Stimulated activated CD4-positive, alpha-beta T cell treated with anti-CD3 and anti-CD28 coated beads, Interleukin-15, amount 100 ng/mL, for 1 hour (primary cell): ENCODE measurements around the gene STRN.
"Not testable (repeated sequence)": the region's sequence is repeated elsewhere in the genome, so short reads cannot be mapped to it uniquely, and the experiment has no call there.

Experiments
- DNase-seq, 2 donors: peaks; one replicate each; pipeline ENCODE4 v3.0.0-alpha.2; 2020; ENCODE audit warnings: low read depth in 1 of 2, low spot score in 1 of 2

Gene STRN

DNA sequence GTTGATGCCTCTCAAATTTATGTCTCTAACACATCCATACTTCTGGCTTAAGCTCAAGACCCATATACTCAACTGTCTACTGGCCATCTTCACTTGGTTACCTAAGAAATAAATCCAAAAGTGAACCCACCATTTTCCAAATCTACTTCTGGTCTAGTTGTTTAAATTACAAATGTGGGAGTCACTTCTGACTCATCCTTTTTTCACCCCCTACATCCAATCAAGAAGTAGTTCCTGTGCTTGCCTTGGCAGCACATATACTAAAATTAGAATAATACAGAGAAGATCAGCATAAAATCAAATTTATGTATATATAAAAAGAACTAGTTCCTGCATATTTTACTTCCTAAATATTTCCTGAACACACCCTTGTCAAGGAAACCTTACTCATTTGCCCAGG is 53.6 kb downstream of the STRN start:
- DNase-seq: no peak

DNA sequence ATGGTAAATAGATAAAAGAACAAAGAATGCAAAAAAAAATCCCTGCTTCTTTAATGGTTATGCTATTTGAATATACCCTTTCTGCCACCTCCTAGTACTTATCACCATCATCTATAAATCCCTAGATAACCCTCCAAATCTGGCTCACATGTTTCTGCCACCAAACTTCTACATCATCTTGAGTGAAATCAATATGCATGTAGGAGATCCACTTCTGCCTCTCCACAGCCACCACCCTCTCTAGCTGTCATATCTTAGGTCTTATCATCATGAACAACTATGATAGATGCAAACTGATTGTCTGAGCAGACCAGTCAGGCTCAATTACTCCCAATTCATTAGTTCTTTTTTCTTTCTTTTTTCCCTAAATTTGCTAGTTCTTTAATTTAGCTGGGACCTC is 55.3 kb downstream of the STRN start:
- no peak for DNase-seq

DNA sequence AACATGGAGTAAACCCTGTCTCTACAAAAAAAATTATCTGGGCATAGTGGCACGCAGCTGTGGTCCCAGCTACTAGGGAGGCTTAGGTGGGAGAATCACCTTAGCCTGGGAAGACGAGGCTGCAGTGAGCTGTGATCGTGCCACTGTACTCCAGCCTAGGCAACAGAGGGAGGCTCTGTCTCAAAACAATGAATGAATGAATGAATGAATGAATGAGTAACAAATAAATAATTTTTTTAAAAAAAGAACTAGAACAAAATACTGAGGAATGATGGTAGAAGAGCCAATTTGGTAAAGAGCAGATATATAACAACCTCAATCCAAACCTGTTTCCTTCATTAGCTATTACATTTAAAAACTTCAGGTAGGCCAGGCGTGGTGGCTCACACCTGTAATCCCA is 60.1 kb downstream of the STRN start:
- DNase-seq: no peak

DNA sequence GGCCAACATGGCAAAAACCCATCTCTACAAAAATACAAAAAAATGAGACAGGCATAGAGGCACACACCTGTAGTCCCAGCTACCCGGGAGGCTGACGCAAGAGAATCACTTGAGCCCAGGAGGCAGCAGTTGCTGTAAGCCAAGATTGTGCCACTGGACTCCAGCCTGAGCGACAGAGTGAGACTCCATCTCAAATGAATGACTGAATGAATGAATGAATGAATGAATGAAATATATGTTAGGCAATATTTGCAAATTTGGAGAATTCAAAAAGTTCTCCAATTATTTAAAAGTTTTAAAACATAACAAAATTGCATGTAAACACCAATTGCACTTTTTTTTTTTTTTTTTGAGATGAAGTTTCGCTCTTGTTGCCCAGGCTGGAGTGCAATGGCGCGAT is 61.7 kb downstream of the STRN start:
- no peak for DNase-seq

DNA sequence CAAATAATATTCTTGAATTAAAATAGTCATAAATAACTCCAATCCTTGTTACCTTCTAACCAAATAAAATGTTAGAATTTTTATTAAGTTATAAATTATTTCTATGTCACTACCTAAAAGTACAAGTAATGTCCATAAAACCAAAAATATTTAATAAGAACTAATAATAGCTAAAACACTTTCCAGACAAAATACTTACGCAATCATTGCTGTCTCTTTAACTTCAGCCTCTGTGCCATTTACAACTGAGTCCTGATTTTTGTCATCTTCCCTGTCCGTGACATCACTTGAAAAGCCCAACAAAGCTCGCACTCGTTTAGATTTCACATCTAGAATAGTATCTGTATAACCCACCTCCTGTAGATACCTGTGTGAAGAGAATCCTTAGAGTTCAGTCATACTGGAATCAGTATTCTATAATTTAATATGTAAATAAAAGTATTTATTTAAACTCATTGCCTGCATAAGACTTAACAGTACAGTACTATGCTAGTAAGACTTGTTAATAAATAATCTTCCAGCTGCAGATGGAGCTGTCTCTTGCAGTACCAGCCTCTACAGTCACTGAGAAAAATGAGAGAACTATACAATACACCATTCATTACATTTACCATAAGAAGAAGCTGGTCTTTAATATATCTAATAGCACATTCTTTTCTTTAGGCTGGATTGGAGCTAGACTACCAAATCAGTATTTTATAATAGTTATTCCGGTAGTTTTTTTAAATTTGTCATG is 63.8 kb downstream of the STRN start:
- no peak for DNase-seq

DNA sequence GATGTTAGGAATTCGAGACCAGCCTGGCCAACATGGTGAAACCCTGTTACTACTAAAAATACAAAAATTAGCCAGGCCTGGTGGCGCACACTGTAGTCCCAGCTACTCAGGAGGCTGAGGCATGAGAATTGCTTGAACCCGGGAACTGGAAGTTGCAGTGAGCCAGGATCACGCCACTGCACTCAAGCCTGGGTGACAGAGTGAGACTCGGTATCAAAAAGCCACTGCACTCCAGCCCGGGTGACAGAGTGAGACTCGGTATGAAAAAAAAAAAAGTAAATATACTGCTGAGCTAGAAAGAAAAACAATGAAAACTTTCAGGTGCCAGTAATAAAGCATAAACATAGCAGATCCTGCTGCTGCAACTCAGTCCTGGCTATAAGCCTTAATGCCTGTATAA is 73.5 kb downstream of the STRN start:
- no peak for DNase-seq

DNA sequence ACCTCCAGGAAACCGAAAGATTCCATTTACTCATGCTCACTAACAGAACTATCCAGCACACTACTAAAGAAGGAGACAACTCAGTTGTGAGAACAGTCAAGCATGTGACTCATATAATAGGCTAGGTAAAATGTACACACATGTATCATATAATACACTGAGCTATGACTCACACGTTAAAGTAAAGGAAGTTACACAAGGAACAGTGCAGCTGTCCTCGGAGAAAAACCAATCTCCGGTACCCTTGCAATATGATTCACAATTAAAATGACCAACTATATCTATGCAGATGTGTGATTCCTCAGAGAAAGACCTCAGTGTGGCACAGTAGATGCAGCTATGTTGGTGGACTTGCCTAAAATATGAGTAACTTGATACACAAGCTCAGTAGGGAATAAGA is 76.5 kb downstream of the STRN start:
- DNase-seq: no peak

DNA sequence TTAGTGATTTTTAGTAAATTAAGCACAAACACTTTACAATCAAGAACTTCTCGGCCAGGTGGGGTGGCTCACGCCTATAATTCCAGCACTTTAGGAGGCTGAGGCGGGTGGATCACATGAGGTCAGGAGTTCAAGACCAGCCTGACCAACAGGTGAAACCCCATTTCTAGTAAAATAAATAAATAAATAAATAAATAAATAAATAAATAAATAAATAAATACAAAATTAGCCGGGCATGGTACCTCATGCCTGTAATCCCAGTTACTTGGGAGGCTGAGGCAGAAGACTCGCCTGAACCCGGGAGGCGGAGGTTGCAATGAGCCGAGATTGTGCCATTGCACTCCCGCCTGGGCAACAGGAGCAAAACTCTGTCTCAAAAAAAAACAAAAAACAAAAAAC is 79.2 kb downstream of the STRN start:
- DNase-seq: not testable (repeated sequence)

DNA sequence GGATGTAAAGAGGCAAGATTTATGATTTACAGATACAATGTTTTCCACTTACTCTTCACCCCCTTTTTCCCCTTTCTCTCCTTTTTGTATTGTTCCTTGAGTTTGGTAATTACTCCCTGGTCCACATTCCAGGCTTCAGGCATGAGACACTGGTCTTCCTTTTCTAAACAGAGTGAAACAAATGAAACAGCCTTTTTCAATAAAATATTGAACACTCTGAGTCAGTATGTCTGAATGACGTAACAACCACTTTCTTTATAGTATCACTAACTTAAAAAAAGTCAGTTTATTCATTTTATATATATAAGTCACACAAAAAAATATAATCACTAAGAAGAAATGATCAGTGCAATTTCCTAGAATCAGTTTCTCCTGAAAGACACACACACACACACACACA is 79.7 kb downstream of the STRN start:
- DNase-seq: no peak

DNA sequence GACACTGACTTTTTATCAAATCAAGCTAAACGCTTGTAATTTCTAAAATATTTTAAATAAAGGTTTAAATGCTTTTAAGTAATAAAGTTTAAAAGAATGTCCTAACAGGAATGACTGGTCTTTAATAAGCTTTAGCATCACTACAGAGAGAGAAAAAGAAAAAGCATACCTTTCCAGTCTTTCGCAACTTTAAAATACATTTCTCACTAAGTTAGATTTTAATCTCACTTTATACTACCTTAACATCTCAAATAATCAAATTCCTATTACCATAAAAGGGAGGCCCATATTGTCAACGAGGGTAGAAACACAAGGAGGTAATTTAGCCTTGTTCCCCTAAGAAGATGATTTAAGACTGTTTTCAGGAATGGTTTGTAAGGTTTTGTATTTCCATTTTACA is 80.7 kb downstream of the STRN start:
- no peak for DNase-seq

DNA sequence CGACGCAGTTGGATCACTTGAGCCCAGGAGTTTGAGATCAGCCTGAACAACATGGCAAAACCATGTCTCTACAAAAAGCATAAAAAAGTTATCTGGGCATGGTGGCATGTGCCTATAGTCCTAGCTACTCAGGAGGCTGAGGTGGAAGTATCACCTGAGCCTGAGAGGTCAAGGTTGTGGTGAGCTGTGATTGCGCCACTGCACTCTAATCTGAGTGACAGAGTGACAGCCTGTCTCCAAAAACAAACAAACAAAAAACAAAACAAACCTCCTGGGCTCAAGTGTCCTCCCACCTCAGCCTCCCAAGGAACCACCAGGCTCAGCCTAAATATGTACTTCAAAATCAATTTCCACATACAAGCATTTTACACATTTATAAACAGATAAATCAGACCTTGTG is 83.8 kb downstream of the STRN start:
- DNase-seq: no peak

DNA sequence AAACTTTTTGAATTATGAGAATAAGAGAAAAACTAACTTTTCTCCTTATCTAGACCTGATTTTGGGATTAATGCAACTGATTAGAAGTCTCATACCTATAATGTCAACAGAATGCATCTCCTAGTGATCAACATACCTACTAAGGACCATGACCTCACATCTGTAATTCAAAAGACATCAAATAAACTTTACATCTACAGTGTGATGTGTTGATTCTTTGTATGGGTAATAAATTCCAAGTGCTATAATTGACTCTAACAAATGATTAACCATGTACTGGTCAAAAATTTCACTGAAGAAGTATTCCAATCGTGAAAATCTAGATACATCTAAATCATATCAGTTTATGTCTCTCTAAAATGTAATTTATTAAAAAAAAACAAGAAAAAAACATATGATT is 84.5 kb downstream of the STRN start:
- DNase-seq: no peak

DNA sequence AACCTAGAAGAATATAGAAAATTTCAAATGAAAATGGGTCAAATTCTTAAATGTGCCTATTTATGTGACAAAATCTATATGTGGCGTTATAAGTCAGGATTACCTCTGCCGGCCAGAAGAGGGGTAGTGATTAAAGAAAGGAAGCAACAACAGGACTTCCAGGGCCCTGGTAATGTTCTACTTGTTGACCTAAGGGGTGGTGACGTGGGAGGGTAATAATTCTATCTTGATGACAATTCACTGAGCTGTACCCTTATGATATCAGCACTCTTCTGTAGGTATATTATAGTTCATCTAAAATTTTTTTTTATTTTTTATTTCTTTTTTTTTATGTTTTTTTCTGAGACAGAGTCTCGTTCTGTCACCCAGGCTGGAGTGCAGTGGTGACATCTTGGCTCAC is 87.9 kb downstream of the STRN start:
- no peak for DNase-seq

DNA sequence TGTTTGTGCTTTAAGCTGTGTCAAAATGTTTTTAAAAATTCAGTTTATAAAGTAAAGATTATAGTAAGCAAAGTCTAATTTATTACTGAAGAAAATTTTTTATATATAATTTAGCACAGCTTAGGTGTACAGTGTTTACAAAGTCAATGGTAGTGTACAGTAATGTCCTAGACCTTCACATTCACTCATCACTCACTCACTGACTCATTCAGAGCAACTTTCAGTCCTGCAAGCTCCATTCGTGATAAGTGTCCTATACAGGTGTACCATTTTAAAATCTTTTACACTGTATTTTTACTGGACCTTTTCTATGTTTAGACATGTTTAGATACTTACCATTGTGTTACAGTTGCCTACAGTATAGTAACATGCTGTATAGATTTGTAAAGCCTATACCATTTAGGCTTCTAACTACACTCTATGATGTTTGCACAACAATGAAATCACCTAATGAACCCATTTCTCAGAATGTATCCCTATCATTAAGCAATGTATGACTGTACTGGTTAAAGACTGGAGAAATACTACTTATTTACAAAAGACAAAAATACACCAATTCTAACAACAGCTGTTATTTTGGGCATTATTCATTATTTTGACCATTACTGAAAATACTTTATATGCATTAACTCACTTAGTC is 95.1 kb downstream of the STRN start:
- no peak for DNase-seq

DNA sequence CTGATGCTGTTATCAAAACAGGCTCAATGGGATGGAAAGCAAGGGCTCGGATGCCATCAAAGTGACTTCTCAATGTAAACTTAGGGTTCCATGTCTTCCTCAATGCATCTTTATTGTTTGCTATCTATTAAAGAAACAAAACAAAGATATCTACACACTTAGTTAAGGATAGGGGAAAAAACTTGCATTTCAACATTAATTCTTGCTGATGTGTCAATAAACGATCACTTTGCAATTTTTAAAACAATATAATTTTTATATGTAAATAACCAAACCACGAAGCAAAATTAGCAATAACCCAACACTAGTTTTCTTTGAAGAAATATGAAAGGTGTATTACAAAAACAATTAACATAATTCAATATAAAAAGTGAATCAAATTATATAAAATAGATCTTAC is 96.7 kb downstream of the STRN start:
- no peak for DNase-seq

DNA sequence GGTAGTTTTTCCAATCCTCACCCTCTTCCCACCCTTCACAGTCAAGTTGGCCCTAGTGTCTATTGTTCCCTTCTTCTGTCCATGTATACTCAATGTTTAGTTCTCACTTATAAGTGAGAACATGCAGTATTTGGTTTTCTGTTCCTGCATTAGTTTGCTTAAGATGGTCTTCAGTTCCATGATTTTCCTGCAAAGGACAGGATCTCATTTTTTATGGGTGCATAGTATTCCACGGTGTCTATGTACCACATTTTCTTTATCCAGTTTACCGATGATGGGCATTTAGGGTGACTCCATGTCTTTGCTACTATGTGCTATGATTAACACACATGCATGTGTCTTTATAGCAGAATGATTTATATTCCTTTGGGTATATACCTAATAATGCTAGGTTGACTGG is 104.4 kb downstream of the STRN start:
- no peak for DNase-seq

DNA sequence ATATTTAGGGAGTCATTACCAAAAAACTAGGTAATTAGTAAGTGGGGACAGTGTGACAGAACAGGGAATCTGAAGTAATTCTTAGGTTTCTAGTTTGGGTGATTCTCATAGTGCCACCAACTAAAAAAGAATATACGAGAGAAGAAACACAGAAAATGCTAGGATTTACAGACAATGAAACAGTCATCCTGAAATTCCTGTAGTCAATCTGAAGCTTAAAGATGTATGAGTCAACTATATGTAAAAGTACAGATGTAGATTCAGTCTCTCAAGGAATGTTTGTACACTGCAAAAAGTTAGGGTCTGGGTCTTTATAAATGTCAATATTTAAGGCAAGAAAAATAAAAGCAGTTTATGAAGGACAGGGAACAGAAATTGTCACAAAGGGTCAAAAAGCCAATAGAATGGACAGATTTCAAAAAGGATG is 107.0 kb downstream of the STRN start:
- DNase-seq: no peak

DNA sequence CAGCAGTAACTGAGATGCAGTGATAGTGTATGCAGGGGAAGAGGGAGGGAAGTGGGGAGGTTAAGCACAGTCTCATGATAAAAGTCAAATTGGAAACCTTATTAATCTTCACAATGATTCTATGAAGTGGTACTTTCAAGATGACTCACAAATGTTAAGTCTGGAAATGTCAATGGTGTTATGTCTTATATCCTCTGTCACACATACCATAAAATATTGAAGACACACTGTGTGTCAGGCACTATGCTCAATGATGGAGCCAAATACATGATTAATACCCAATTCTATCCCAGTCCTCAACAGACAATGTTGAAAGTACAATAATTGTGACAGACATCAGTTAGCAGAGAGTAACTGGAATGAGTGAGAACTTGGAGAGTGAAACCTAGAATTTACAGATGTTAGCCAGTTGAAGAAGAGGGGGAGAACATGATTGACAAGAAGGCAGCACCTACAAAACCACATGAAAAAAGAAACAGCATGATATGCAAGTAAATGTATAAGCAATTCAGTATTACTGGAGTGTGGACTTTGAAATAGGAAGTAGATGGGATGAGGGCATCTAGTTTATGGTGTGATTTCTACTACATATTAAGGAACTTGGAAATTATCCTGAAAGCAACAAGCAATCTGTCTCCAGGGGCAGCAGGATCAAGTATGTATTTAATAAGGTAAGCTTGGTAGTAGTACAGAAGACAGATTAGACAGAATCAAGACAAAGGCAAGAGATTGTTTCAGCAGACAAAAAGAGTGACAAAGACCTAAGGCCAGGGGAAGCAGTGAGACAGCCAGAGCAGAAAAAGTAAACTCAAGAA is 107.6 kb downstream of the STRN start:
- no peak for DNase-seq

DNA sequence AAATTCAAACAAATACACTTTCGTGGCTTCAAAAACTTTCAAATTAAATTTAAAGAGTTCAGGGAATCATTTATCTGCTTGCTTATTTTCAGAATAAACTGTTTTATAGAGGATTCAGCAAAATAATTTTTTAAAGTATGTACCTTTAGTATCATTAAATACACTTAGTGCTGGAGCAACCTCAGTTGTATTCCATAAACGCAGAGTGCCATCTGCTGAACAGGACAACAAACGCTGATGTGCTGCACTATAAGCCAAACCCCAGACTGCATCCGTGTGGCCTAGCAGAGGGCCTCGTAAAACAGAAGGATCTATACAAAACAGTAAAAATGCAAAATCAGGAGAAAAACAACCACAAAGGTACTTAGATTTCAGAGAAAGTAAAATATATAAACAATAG is 108.6 kb downstream of the STRN start:
- DNase-seq: no peak

DNA sequence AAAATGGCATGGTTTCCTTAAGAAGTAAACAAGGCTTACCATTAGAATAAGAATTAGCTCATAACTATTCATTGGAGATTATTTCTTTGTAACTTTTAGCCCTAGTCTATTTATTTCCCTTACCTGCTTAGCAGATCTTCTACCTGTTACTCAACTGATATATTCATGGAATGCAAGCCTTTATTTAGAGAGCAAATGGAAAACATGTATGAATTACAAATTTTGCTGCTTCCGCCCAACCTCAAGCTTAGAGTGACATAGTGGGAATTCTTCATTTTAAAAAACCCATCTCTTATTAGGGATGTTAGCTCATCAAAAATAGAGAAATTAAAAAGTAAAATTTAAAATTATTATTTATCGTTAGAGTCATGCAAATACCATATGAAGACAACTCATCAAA is 110.9 kb downstream of the STRN start:
- DNase-seq: no peak

DNA sequence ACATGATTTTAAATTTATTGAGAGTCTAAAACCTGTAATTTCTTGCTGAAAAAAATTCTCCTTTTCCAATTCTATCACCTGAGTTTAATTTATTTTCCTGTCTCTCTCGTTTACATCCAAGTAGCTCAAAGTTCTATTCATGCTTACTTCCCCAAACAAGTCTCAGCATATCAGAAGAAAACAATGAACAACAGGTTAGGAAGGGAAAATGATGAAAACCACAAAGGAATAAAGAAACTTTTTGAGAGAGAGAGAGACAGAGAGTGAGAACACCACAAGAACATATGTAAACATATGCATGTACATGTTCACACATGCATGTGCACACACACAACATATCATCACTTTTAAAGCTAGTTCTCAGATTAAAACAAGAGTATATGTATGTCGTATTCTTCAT is 112.1 kb downstream of the STRN start:
- no peak for DNase-seq

DNA sequence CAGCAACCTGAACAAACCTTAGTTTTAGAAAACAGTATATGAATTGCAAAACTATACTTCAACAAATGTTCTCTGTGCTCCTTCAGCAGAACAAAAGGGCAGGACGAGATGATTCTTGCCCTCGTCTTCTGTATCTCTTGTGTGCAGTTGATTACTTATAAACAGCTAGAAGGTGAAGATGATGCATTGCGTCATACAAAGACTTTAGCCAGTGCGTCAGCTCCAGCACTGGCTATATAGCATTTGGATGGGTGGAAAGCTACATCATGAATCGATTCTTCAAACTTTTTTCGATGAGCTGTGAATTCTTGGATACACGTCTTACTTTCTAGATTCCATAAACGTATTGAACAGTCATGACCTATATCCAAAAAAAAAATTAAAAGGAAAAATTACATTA is 117.1 kb downstream of the STRN start:
- no peak for DNase-seq
